ENCODE measurements around the gene CTAGE4. TPM values are rescaled to one million over a fixed set of nuclear protein-coding genes. Genes with fewer than 3 reads are reported as not detected.
"Not testable (repeated sequence)": the region's sequence is repeated elsewhere in the genome, so short reads cannot be mapped to it uniquely, and the experiment has no call there.

Gene CTAGE4
- total and polyA plus RNA-seq, 3 donors from 2014 or later, result 7.5 to 13.1 TPM; not detected in 1

- not testable (repeated sequence) for H3K4me3 ChIP-seq, H3K4me1 ChIP-seq, DNase-seq
Observed at GRCh38 chr7:144217200-144217599, 33.9 kb downstream of the CTAGE4 start.

DNA sequence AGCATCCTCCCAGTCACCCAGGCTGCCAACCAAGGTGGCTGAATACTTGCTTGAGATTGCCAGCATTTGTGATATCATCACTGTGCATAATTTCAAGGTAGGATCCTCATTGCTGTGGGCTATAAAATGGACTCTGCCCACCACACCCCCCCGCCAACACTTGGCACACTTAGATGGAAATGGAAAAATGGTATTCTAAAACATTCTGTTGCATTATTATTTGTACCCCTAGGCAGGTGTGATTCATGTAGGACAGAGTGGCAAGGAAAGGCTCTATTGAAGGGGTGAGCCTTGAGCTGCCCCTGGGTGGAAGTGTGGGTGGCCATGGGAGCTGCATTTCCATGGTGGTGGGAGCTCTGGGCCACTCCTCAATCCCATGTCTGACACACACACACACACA lies 35.3 kb downstream of the CTAGE4 start:
- H3K4me1 ChIP-seq; H3K9me3 ChIP-seq; H3K4me3 ChIP-seq; H3K36me3 ChIP-seq (ENCODE audit: low read depth, missing control alignments); intact Hi-C loops (cut with DNase I; ENCODE audit: low total_unique reads); H3K27me3 ChIP-seq; H3K27ac ChIP-seq; DNase-seq: not testable (repeated sequence)
- 100% methylated on average over 1 of the region's 1 CpG for WGBS, 2 donors

More at GRCh38 chr7:144217200-144217599, 33.9 kb downstream of the CTAGE4 start:
- H3K9me3 ChIP-seq; intact Hi-C loops (cut with DNase I; ENCODE audit: low total_unique reads); H3K27ac ChIP-seq; H3K36me3 ChIP-seq (ENCODE audit: low read depth, missing control alignments); H3K27me3 ChIP-seq: not testable (repeated sequence)

DNA sequence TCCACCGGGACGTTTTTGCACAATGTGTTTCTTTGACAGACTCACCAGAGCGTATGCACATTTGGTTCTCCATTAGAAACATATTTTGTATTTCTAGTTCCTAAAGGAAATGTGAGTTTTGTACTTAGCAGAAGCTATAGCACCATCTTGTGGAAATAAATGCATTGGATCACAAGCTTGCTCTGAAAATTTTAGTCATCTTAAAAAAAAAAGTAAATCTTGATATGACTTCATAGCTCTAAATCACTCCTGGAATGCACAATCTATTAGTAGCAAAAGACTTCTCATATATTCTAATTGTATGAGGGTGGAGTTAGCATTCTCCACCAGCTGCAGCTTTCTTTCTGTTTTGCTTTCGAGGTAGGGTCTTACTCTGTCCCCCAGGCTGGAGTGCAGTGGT lies 35.9 kb downstream of the CTAGE4 start:
- H3K36me3 ChIP-seq (ENCODE audit: low read depth, missing control alignments); DNase-seq; H3K27me3 ChIP-seq; intact Hi-C loops (cut with DNase I; ENCODE audit: low total_unique reads); H3K9me3 ChIP-seq; H3K4me1 ChIP-seq; H3K4me3 ChIP-seq; H3K27ac ChIP-seq: not testable (repeated sequence)
- 88% methylated on average over 1 of the region's 4 CpGs; no CpG with 5 or more reads in 1 of the 2 donors for WGBS, 2 donors

- H3K27ac ChIP-seq; H3K9me3 ChIP-seq; intact Hi-C loops (cut with DNase I; ENCODE audit: low total_unique reads); H3K4me3 ChIP-seq; H3K4me1 ChIP-seq; H3K36me3 ChIP-seq (ENCODE audit: low read depth, missing control alignments); H3K27me3 ChIP-seq; DNase-seq: not testable (repeated sequence)
Observed at GRCh38 chr7:144220531-144220930, 37.3 kb downstream of the CTAGE4 start.

- H3K4me1 ChIP-seq; H3K27me3 ChIP-seq; intact Hi-C loops (cut with DNase I; ENCODE audit: low total_unique reads); DNase-seq; H3K9me3 ChIP-seq; H3K4me3 ChIP-seq; H3K27ac ChIP-seq; H3K36me3 ChIP-seq (ENCODE audit: low read depth, missing control alignments): not testable (repeated sequence)
Observed at GRCh38 chr7:144223675-144224074, 40.4 kb downstream of the CTAGE4 start.

GRCh38 chr7:144226866-144227265 lies 43.6 kb downstream of the CTAGE4 start:
- H3K27me3 ChIP-seq, DNase-seq: not testable (repeated sequence)
- WGBS, 2 donors, result 65 to 70% methylated on average over 3 of the region's 4 CpGs

GRCh38 chr7:144228810-144229209 lies 45.5 kb downstream of the CTAGE4 start:
- intact Hi-C loops (cut with DNase I; ENCODE audit: low total_unique reads), result not testable (repeated sequence)

More at GRCh38 chr7:144226866-144227265, 43.6 kb downstream of the CTAGE4 start:
- H3K36me3 ChIP-seq (ENCODE audit: low read depth, missing control alignments); H3K4me3 ChIP-seq; H3K4me1 ChIP-seq; H3K9me3 ChIP-seq; H3K27ac ChIP-seq; intact Hi-C loops (cut with DNase I; ENCODE audit: low total_unique reads): not testable (repeated sequence)

GRCh38 chr7:144231027-144231426 lies 47.8 kb downstream of the CTAGE4 start:
- H3K4me1 ChIP-seq; H3K27ac ChIP-seq; H3K4me3 ChIP-seq; H3K27me3 ChIP-seq; H3K9me3 ChIP-seq; intact Hi-C loops (cut with DNase I; ENCODE audit: low total_unique reads); H3K36me3 ChIP-seq (ENCODE audit: low read depth, missing control alignments); DNase-seq: not testable (repeated sequence)
- no CpG with 5 or more reads among the region's 2 CpGs for WGBS, 2 donors

More at GRCh38 chr7:144228810-144229209, 45.5 kb downstream of the CTAGE4 start:
- H3K27me3 ChIP-seq; H3K36me3 ChIP-seq (ENCODE audit: low read depth, missing control alignments); H3K4me3 ChIP-seq; H3K4me1 ChIP-seq; H3K27ac ChIP-seq; H3K9me3 ChIP-seq; DNase-seq: not testable (repeated sequence)
- WGBS, 2 donors, result 92% methylated on average over 1 of the region's 3 CpGs; no CpG with 5 or more reads in 1 of the 2 donors

DNA sequence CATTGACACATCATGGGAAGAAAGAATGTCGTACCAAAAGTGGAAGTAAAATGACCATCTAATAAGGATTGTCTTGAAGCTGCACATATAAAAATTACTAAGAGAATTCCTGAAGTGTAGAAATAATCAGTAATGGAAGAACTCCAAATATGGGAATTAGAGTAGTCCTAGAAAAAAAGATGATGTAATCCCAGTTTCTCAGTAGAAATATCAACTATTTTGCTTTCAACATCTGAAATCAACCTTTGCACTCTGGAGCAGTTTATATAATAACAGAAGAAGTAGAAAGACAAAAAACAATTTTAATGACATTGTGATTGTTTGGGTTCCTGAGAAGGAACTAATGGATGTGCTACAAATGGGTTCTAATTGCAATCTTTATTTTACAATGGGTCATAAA lies 49.8 kb downstream of the CTAGE4 start:
- H3K4me1 ChIP-seq; H3K36me3 ChIP-seq (ENCODE audit: low read depth, missing control alignments); H3K9me3 ChIP-seq; DNase-seq; H3K4me3 ChIP-seq; intact Hi-C loops (cut with DNase I; ENCODE audit: low total_unique reads); H3K27ac ChIP-seq; H3K27me3 ChIP-seq: not testable (repeated sequence)
- WGBS, 2 donors, result 86 to 87% methylated on average over 1 of the region's 1 CpG

Other genes with a start within 250 kb of the CTAGE4 start
- gene OR2F2, start 248.2 kb upstream of the CTAGE4 start, total RNA-seq, result 1 to 10 TPM; 1.2 to 3.5 TPM
- gene OR2F2, start 248.2 kb upstream of the CTAGE4 start, polyA plus RNA-seq (ENCODE audit: insufficient read depth, low read depth, low replicate concordance), result 0.30 TPM
- 1 to 10 TPM; 2.2 to 5.3 TPM for gene OR2F1, start 228.6 kb upstream of the CTAGE4 start, total RNA-seq
- gene OR2F1, start 228.6 kb upstream of the CTAGE4 start, polyA plus RNA-seq (ENCODE audit: insufficient read depth, low read depth, low replicate concordance), result 0.20 TPM
- 1 to 10 TPM; 1.4 to 1.8 TPM for gene OR6B1, start 183.1 kb upstream of the CTAGE4 start, total RNA-seq
- gene OR6B1, start 183.1 kb upstream of the CTAGE4 start, polyA plus RNA-seq (ENCODE audit: insufficient read depth, low read depth, low replicate concordance), result 0.53 TPM
- gene OR2A5, start 134.5 kb upstream of the CTAGE4 start, total RNA-seq, result under 1 TPM; 0.31 to 0.43 TPM
- gene OR2A5, start 134.5 kb upstream of the CTAGE4 start, polyA plus RNA-seq (ENCODE audit: insufficient read depth, low read depth, low replicate concordance), result not detected
- under 1 TPM in 1 of 2 donors, not detected in 1; 0.19 TPM for gene OR2A25, start 113.7 kb upstream of the CTAGE4 start, total RNA-seq
- 0.18 TPM for gene OR2A25, start 113.7 kb upstream of the CTAGE4 start, polyA plus RNA-seq (ENCODE audit: insufficient read depth, low read depth, low replicate concordance)
- under 1 TPM; 0.06 to 0.39 TPM for gene OR2A12, start 97.2 kb upstream of the CTAGE4 start, total RNA-seq
- gene OR2A12, start 97.2 kb upstream of the CTAGE4 start, polyA plus RNA-seq (ENCODE audit: insufficient read depth, low read depth, low replicate concordance), result not detected
- gene OR2A2, start 73.9 kb upstream of the CTAGE4 start, total RNA-seq, result not detected
- not detected for gene OR2A2, start 73.9 kb upstream of the CTAGE4 start, polyA plus RNA-seq (ENCODE audit: insufficient read depth, low read depth, low replicate concordance)
- gene OR2A14, start 60.3 kb upstream of the CTAGE4 start, total RNA-seq, result not detected
- not detected for gene OR2A14, start 60.3 kb upstream of the CTAGE4 start, polyA plus RNA-seq (ENCODE audit: insufficient read depth, low read depth, low replicate concordance)
- gene ARHGEF35, start 12.4 kb downstream of the CTAGE4 start, total RNA-seq, result 1 to 10 TPM in 1 of 2 donors, under 1 TPM in 1; 0.87 to 1.3 TPM
- 3.0 TPM for gene ARHGEF35, start 12.4 kb downstream of the CTAGE4 start, polyA plus RNA-seq (ENCODE audit: insufficient read depth, low read depth, low replicate concordance)
- not detected for gene OR2A42, start 56.1 kb downstream of the CTAGE4 start, total RNA-seq
- gene OR2A42, start 56.1 kb downstream of the CTAGE4 start, polyA plus RNA-seq (ENCODE audit: insufficient read depth, low read depth, low replicate concordance), result not detected
- gene OR2A7, start 81.3 kb downstream of the CTAGE4 start, total RNA-seq, result 1 to 10 TPM in 1 of 2 donors, under 1 TPM in 1; 0.63 to 1.2 TPM
- 1.1 TPM for gene OR2A7, start 81.3 kb downstream of the CTAGE4 start, polyA plus RNA-seq (ENCODE audit: insufficient read depth, low read depth, low replicate concordance)
- gene CTAGE8, start 85.8 kb downstream of the CTAGE4 start, total RNA-seq, result 10 to 100 TPM in 1 of 2 donors, 1 to 10 TPM in 1; 4.4 to 13.7 TPM
- 16.6 TPM for gene CTAGE8, start 85.8 kb downstream of the CTAGE4 start, polyA plus RNA-seq (ENCODE audit: insufficient read depth, low read depth, low replicate concordance)
- gene OR2A1, start 129.0 kb downstream of the CTAGE4 start, total RNA-seq, result under 1 TPM in 1 of 2 donors, not detected in 1; 0.37 TPM
- 0.20 TPM for gene OR2A1, start 129.0 kb downstream of the CTAGE4 start, polyA plus RNA-seq (ENCODE audit: insufficient read depth, low read depth, low replicate concordance)
- gene ARHGEF5, start 171.9 kb downstream of the CTAGE4 start, total RNA-seq, result 1 to 10 TPM; 4.3 to 5.2 TPM
- 5.0 TPM for gene ARHGEF5, start 171.9 kb downstream of the CTAGE4 start, polyA plus RNA-seq (ENCODE audit: insufficient read depth, low read depth, low replicate concordance)
- 1 to 10 TPM; 1.6 TPM for gene NOBOX, start 220.2 kb downstream of the CTAGE4 start, total RNA-seq
- 1.1 TPM for gene NOBOX, start 220.2 kb downstream of the CTAGE4 start, polyA plus RNA-seq (ENCODE audit: insufficient read depth, low read depth, low replicate concordance)

All from testis (tissue), 3 donors.